Activated naive CD4-positive, alpha-beta T cell (primary cell): Measurements from ENCODE around the gene ZFYVE9.
"Not testable (repeated sequence)": the region's sequence is repeated elsewhere in the genome, so short reads cannot be mapped to it uniquely, and the experiment has no call there.

Source experiments
- DNase-seq, 4 experiments: peaks; one replicate each; lab custom pipeline; 2025; lab: John Stamatoyannopoulos, UW

Gene ZFYVE9

GRCh38 chr1:52191395-52191965 lies 49.6 kb downstream of the ZFYVE9 start:
- DNase-seq: no peak

GRCh38 chr1:52192024-52192423 lies 50.1 kb downstream of the ZFYVE9 start:
- no peak for DNase-seq

GRCh38 chr1:52192436-52192835 lies 50.5 kb downstream of the ZFYVE9 start:
- DNase-seq: no peak

GRCh38 chr1:52193985-52194384 lies 52.1 kb downstream of the ZFYVE9 start:
- DNase-seq: no peak

- DNase-seq: no peak
Measured at GRCh38 chr1:52195161-52195560, 53.3 kb downstream of the ZFYVE9 start.

GRCh38 chr1:52203935-52204625 lies 62.2 kb downstream of the ZFYVE9 start:
- DNase-seq: no peak

GRCh38 chr1:52204696-52205095 lies 62.8 kb downstream of the ZFYVE9 start:
- DNase-seq: no peak

- DNase-seq: not testable (repeated sequence)
Measured at GRCh38 chr1:52206686-52207085, 64.8 kb downstream of the ZFYVE9 start.

- no peak for DNase-seq
Measured at GRCh38 chr1:52209429-52209828, 67.5 kb downstream of the ZFYVE9 start.

- DNase-seq: no peak
Measured at GRCh38 chr1:52210044-52210443, 68.2 kb downstream of the ZFYVE9 start.

- DNase-seq: no peak
Measured at GRCh38 chr1:52216907-52217458, 75.1 kb downstream of the ZFYVE9 start.

GRCh38 chr1:52225174-52225573 lies 83.3 kb downstream of the ZFYVE9 start:
- DNase-seq: no peak

GRCh38 chr1:52229494-52229893 lies 87.6 kb downstream of the ZFYVE9 start:
- no peak for DNase-seq

GRCh38 chr1:52233463-52233862 lies 91.6 kb downstream of the ZFYVE9 start:
- DNase-seq: no peak

- DNase-seq: no peak
Measured at GRCh38 chr1:52234014-52234413, 92.1 kb downstream of the ZFYVE9 start.

GRCh38 chr1:52234708-52235107 lies 92.8 kb downstream of the ZFYVE9 start:
- no peak for DNase-seq

- DNase-seq: no peak
Measured at GRCh38 chr1:52235646-52236045, 93.8 kb downstream of the ZFYVE9 start.

- no peak for DNase-seq
Measured at GRCh38 chr1:52237430-52237829, 95.5 kb downstream of the ZFYVE9 start.

- DNase-seq: no peak
Measured at GRCh38 chr1:52238474-52238873, 96.6 kb downstream of the ZFYVE9 start.

- no peak for DNase-seq
Measured at GRCh38 chr1:52238887-52239707, 97.2 kb downstream of the ZFYVE9 start.

GRCh38 chr1:52239708-52240001 lies 97.8 kb downstream of the ZFYVE9 start:
- DNase-seq: no peak

- no peak for DNase-seq
Measured at GRCh38 chr1:52240592-52241210, 98.8 kb downstream of the ZFYVE9 start.
